ENCODE measurements around the gene GCGR. TPM values are rescaled to one million over a fixed set of nuclear protein-coding genes. Genes with fewer than 3 reads are reported as not detected.

GCGR gene
- total RNA-seq, 2 donors from 2014 or later = 0.17 TPM; not detected in 1

- Mint-ChIP-seq H3K9me3 (no peaks in the 10 kb centered on the region), H3K4me1 (ENCODE audit: low read depth) (no peaks in the 10 kb centered on the region), H3K36me3 (ENCODE audit: insufficient read depth in 2 of 2) (no peaks in the 10 kb centered on the region), H3K27me3 (ENCODE audit: low read depth) (peaks cover 29% of the 10 kb centered on the region), H3K4me3 (no peak overlapping the region), H3K27ac (no peak overlapping the region)
- ATAC-seq (replicated peaks in 1 of 2) (no peak), DNase-seq (no peak)
These were observed 3.3 kb downstream of the GCGR start for GRCh38 chr17:81807210-81807719.

GRCh38 chr17:81807839-81808238 is 3.9 kb downstream of the GCGR start:
- Mint-ChIP-seq H3K4me1 (ENCODE audit: low read depth) (no peaks in the 10 kb centered on the region), H3K27ac (no peak overlapping the region), H3K36me3 (ENCODE audit: insufficient read depth in 2 of 2) (no peaks in the 10 kb centered on the region), H3K4me3 (no peak overlapping the region), H3K9me3 (no peaks in the 10 kb centered on the region), H3K27me3 (ENCODE audit: low read depth) (peaks cover 23% of the 10 kb centered on the region)
- DNase-seq = no peak
- no peak for ATAC-seq (replicated peaks in 1 of 2)

- peak in 1 of 2 donors; percentile 43 for ATAC-seq (replicated peaks in 1 of 2)
These were observed 5.0 kb downstream of the GCGR start for GRCh38 chr17:81808778-81809555.

GRCh38 chr17:81809556-81809998 is 5.6 kb downstream of the GCGR start:
- Mint-ChIP-seq H3K4me1 (ENCODE audit: low read depth) (no peaks in the 10 kb centered on the region), H3K4me3 (no peak overlapping the region), H3K27ac (no peak overlapping the region), H3K27me3 (ENCODE audit: low read depth) (peaks cover 17% of the 10 kb centered on the region), H3K9me3 (no peaks in the 10 kb centered on the region), H3K36me3 (ENCODE audit: insufficient read depth in 2 of 2) (no peaks in the 10 kb centered on the region)
- DNase-seq (no peak), ATAC-seq (replicated peaks in 1 of 2) (no peak)

More at GRCh38 chr17:81808778-81809555, 5.0 kb downstream of the GCGR start:
- Mint-ChIP-seq H3K4me1 (ENCODE audit: low read depth) (no peaks in the 10 kb centered on the region), H3K27me3 (ENCODE audit: low read depth) (peaks cover 17% of the 10 kb centered on the region), H3K27ac (no peak overlapping the region), H3K36me3 (ENCODE audit: insufficient read depth in 2 of 2) (no peaks in the 10 kb centered on the region), H3K9me3 (no peaks in the 10 kb centered on the region), H3K4me3 (no peak overlapping the region)
- DNase-seq = peak in 1 of 2 donors; percentile 24

- DNase-seq = no peak
- Mint-ChIP-seq H3K27me3 (ENCODE audit: low read depth) (peaks cover 17% of the 10 kb centered on the region), H3K36me3 (ENCODE audit: insufficient read depth in 2 of 2) (no peaks in the 10 kb centered on the region), H3K9me3 (no peaks in the 10 kb centered on the region), H3K4me1 (ENCODE audit: low read depth) (no peaks in the 10 kb centered on the region), H3K27ac (no peak overlapping the region), H3K4me3 (no peak overlapping the region)
- ATAC-seq (replicated peaks in 1 of 2) = no peak
These were observed 6.5 kb downstream of the GCGR start for GRCh38 chr17:81810476-81810875.

GRCh38 chr17:81810892-81811704 is 7.1 kb downstream of the GCGR start:
- Mint-ChIP-seq H3K27ac (no peak overlapping the region), H3K27me3 (ENCODE audit: low read depth) (peaks cover 20% of the 10 kb centered on the region), H3K4me1 (ENCODE audit: low read depth) (no peaks in the 10 kb centered on the region), H3K36me3 (ENCODE audit: insufficient read depth in 2 of 2) (no peaks in the 10 kb centered on the region), H3K4me3 (no peak overlapping the region), H3K9me3 (no peaks in the 10 kb centered on the region)
- DNase-seq = no peak
- no peak for ATAC-seq (replicated peaks in 1 of 2)

GRCh38 chr17:81811705-81812570 is 8.0 kb downstream of the GCGR start:
- no peak overlapping the region for H3K27ac Mint-ChIP-seq
- peaks cover 28% of the 10 kb centered on the region for H3K27me3 Mint-ChIP-seq (ENCODE audit: low read depth)
- no peaks in the 10 kb centered on the region for H3K36me3 Mint-ChIP-seq (ENCODE audit: insufficient read depth in 2 of 2)
- ATAC-seq (replicated peaks in 1 of 2) (no peak), DNase-seq (no peak)
- no peaks in the 10 kb centered on the region for H3K9me3 Mint-ChIP-seq
- no peaks in the 10 kb centered on the region for H3K4me1 Mint-ChIP-seq (ENCODE audit: low read depth)
- H3K4me3 Mint-ChIP-seq = no peak overlapping the region

- Mint-ChIP-seq H3K36me3 (ENCODE audit: insufficient read depth in 2 of 2) (no peaks in the 10 kb centered on the region), H3K27me3 (ENCODE audit: low read depth) (peaks cover 29% of the 10 kb centered on the region)
These were observed 8.8 kb downstream of the GCGR start for GRCh38 chr17:81812571-81813370.

GRCh38 chr17:81813371-81813684 is 9.4 kb downstream of the GCGR start:
- no peak for DNase-seq
- ATAC-seq (replicated peaks in 1 of 2) = no peak
- no peaks in the 10 kb centered on the region for H3K9me3 Mint-ChIP-seq
- H3K4me3 Mint-ChIP-seq = no peak overlapping the region
- no peak overlapping the region for H3K27ac Mint-ChIP-seq
- H3K4me1 Mint-ChIP-seq (ENCODE audit: low read depth) = no peaks in the 10 kb centered on the region
- peaks cover 31% of the 10 kb centered on the region for H3K27me3 Mint-ChIP-seq (ENCODE audit: low read depth)
- no peaks in the 10 kb centered on the region for H3K36me3 Mint-ChIP-seq (ENCODE audit: insufficient read depth in 2 of 2)

More at GRCh38 chr17:81812571-81813370, 8.8 kb downstream of the GCGR start:
- Mint-ChIP-seq H3K4me1 (ENCODE audit: low read depth) (no peaks in the 10 kb centered on the region), H3K4me3 (no peak overlapping the region), H3K27ac (no peak overlapping the region), H3K9me3 (no peaks in the 10 kb centered on the region)
- DNase-seq = no peak
- ATAC-seq (replicated peaks in 1 of 2) = no peak

- ATAC-seq (replicated peaks in 1 of 2) (no peak), DNase-seq (no peak)
- peaks cover 27% of the 10 kb centered on the region for H3K27me3 Mint-ChIP-seq (ENCODE audit: low read depth)
- H3K4me1 Mint-ChIP-seq (ENCODE audit: low read depth) = no peaks in the 10 kb centered on the region
- no peak overlapping the region for H3K4me3 Mint-ChIP-seq
- no peak overlapping the region for H3K27ac Mint-ChIP-seq
- no peaks in the 10 kb centered on the region for H3K9me3 Mint-ChIP-seq
- no peaks in the 10 kb centered on the region for H3K36me3 Mint-ChIP-seq (ENCODE audit: insufficient read depth in 2 of 2)
These were observed 10.1 kb downstream of the GCGR start for GRCh38 chr17:81813861-81814683.

GRCh38 chr17:81814748-81815645 is 11.0 kb downstream of the GCGR start:
- DNase-seq (no peak), ATAC-seq (replicated peaks in 1 of 2) (no peak)
- Mint-ChIP-seq H3K27me3 (ENCODE audit: low read depth) (peaks cover 20% of the 10 kb centered on the region), H3K9me3 (no peaks in the 10 kb centered on the region), H3K4me1 (ENCODE audit: low read depth) (no peaks in the 10 kb centered on the region), H3K4me3 (no peak overlapping the region), H3K36me3 (ENCODE audit: insufficient read depth in 2 of 2) (no peaks in the 10 kb centered on the region), H3K27ac (no peak overlapping the region)

All from activated T-cell treated with anti-CD3 and anti-CD28 coated beads, Interleukin-2, amount 50 U/mL, for 72 hours (primary cell).